Caco-2 (cell line): ENCODE data around the gene VASN. TPM values are rescaled to one million over a fixed set of nuclear protein-coding genes. Genes with fewer than 3 reads are reported as not detected.

ENCODE experiments used
- BruUV-seq: library from RNA; stranded (reverse); fragments of 400-500 nt; replicated peaks from 2 replicates; lab custom pipeline; 2021; lab: Mats Ljungman, UMichigan
- CTCF ChIA-PET: fragments of 300-600 bp; sonication (Branson Sonifier 250); formaldehyde crosslinking; loops from one replicate; lab custom pipeline; 2022; ENCODE audit warnings: antibody characterized with exemption; lab: Charles Lee
- POLR2A ChIA-PET: fragments of 300-600 bp; sonication (Branson Sonifier 250); formaldehyde crosslinking; loops from one replicate; lab custom pipeline; 2022; ENCODE audit warnings: antibody characterized with exemption; lab: Charles Lee
- DNase-seq, 2 experiments: peaks; one replicate each; pipeline versions ENCODE4 v3.0.0 to v3.0.0-alpha.2; 2020 to 2022
- H3K27me3 ChIP-seq: replicated peaks from 2 replicates; pipeline ENCODE4 v1.6.0; 2011; ENCODE audit warnings: low read length; ENCODE audit not compliant: control insufficient read depth, insufficient read depth
- H3K36me3 ChIP-seq: 2 replicates; pipeline ENCODE4 v1.5.1; 2011; ENCODE audit warnings: low read length; ENCODE audit not compliant: control insufficient read depth, insufficient read depth
- H3K4me1 ChIP-seq: fragments of 250-450 bp; sonication (Bioruptor Pico); 2 replicates; pipeline ENCODE4 v1.5.1; 2020; ENCODE audit warnings: mild to moderate bottlenecking
- H3K4me3 ChIP-seq: 2 replicates; pipeline ENCODE4 v1.5.1; 2011; ENCODE audit warnings: low read depth, mild to moderate bottlenecking, control low read depth, low read length
- H3K9me3 ChIP-seq: fragments of 250-450 bp; sonication (Bioruptor Pico); 2 replicates; pipeline ENCODE4 v1.5.1; 2020; ENCODE audit warnings: mild to moderate bottlenecking, moderate library complexity
- H3K27ac Mint-ChIP-seq: one replicate; pipeline ENCODE4 v1.8.0; 2022; ENCODE audit warnings: mixed read lengths; ENCODE audit not compliant: unreplicated experiment
- H3K27me3 Mint-ChIP-seq: one replicate; pipeline ENCODE4 v1.8.0; 2022; ENCODE audit warnings: mixed read lengths; ENCODE audit not compliant: insufficient read depth, unreplicated experiment
- H3K36me3 Mint-ChIP-seq: one replicate; pipeline ENCODE4 v1.8.0; 2022; ENCODE audit warnings: mild to moderate bottlenecking, mixed read lengths; ENCODE audit not compliant: insufficient read depth, unreplicated experiment
- H3K4me1 Mint-ChIP-seq: one replicate; pipeline ENCODE4 v1.8.0; 2022; ENCODE audit warnings: low read depth, mixed read lengths; ENCODE audit not compliant: unreplicated experiment
- H3K4me3 Mint-ChIP-seq: one replicate; pipeline ENCODE4 v1.8.0; 2022; ENCODE audit warnings: mild to moderate bottlenecking, moderate library complexity, mixed read lengths; ENCODE audit not compliant: unreplicated experiment
- H3K9me3 Mint-ChIP-seq: one replicate; pipeline ENCODE4 v1.8.0; 2022; ENCODE audit warnings: mixed read lengths; ENCODE audit not compliant: unreplicated experiment
- CTCF ChIP-seq, 2 experiments: fragments of 200-600 bp in 1 of 2; IDR thresholded peaks; 1 replicate in 1 of 2; 2 replicates in 1 of 2; pipeline versions ENCODE4 v1.5.1 to v1.8.0; 2011 to 2022; ENCODE audit warnings: antibody characterized with exemption in 1 of 2, control low read depth in 1 of 2, inconsistent platforms in 1 of 2, low read depth in 1 of 2, low read length in 1 of 2, mild to moderate bottlenecking in 1 of 2, moderate library complexity in 1 of 2; ENCODE audit not compliant: insufficient read depth in 1 of 2, severe bottlenecking in 1 of 2, unreplicated experiment in 1 of 2
- intact Hi-C: fragments of 100-400 bp; cut with micrococcal nuclease; formaldehyde crosslinking; loops from one replicate; pipeline ENCODE4 v1.10.0; 2022; ENCODE audit not compliant: unreplicated experiment
- total RNA-seq: library from RNA; stranded (reverse); gene quantifications from 2 replicates; pipeline ENCODE4 v1.2.3, GENCODE V29; 2022

VASN gene
- total RNA-seq, 1 experiment from 2014 or later: 2.7 TPM

GRCh38 chr16:4328782-4329775, 42.6 kb upstream of the VASN start:
- ChIA-PET POLR2A (no interaction called here), CTCF (interaction anchor here (1.3 to 1.8 kb wide), 2 partner anchors 67 to 75 kb away, joined by 3 to 11 read pairs; no protein-coding TSS in a partner anchor)
- no peaks in the 10 kb centered on the region; the same call in 1 of the 2 replicates for H3K36me3 ChIP-seq
- intact Hi-C loops: no loop called here
- no peak overlapping the region for H3K4me3 Mint-ChIP-seq
- DNase-seq: no peak
- H3K27me3 ChIP-seq: no peaks in the 10 kb centered on the region
- no peaks in the 10 kb centered on the region for H3K4me1 ChIP-seq
- BruUV-seq: no TSS peak
- H3K4me1 Mint-ChIP-seq: no peaks in the 10 kb centered on the region
- H3K9me3 Mint-ChIP-seq: no peaks in the 10 kb centered on the region
- no peaks in the 10 kb centered on the region for H3K27me3 Mint-ChIP-seq
- TF ChIP-seq CTCF (IDR thresholded peaks at IDR 0.05; ENCODE audit: insufficient read depth in 1 of 2, low read depth in 1 of 2, low read length in 1 of 2, severe bottlenecking in 1 of 2, unreplicated experiment in 1 of 2): no peak
- no peaks in the 10 kb centered on the region for H3K9me3 ChIP-seq
- no peaks in the 10 kb centered on the region for H3K36me3 Mint-ChIP-seq
- H3K27ac Mint-ChIP-seq: no peak overlapping the region
- H3K4me3 ChIP-seq: no peak overlapping the region

GRCh38 chr16:4330277-4330874, 41.3 kb upstream of the VASN start:
- Mint-ChIP-seq H3K27ac (no peak overlapping the region), H3K9me3 (no peaks in the 10 kb centered on the region), H3K4me3 (no peak overlapping the region), H3K36me3 (no peaks in the 10 kb centered on the region), H3K27me3 (no peaks in the 10 kb centered on the region), H3K4me1 (no peaks in the 10 kb centered on the region)
- POLR2A ChIA-PET: interaction anchor here (0.5 kb wide), 2 partner anchors 53 to 76 kb away, joined by 3 read pairs; no protein-coding TSS in a partner anchor
- no peak overlapping the region for H3K4me3 ChIP-seq
- H3K4me1 ChIP-seq: no peaks in the 10 kb centered on the region
- no peaks in the 10 kb centered on the region for H3K9me3 ChIP-seq
- intact Hi-C loops: loop anchor here (1.0 to 5.0 kb wide), 5 partner anchors 16 to 130 kb away; partner anchors contain the start of gene TFAP4
- no peaks in the 10 kb centered on the region for H3K27me3 ChIP-seq
- CTCF ChIA-PET: interaction anchor here (0.6 to 1.8 kb wide), 10 partner anchors 15 to 642 kb away, joined by 3 to 11 read pairs (median 4); no protein-coding TSS in a partner anchor
- BruUV-seq: no TSS peak
- TF ChIP-seq CTCF (IDR thresholded peaks at IDR 0.05; ENCODE audit: insufficient read depth in 1 of 2, low read depth in 1 of 2, low read length in 1 of 2, severe bottlenecking in 1 of 2, unreplicated experiment in 1 of 2): peak; percentile 84 to 97
- peaks cover 1% of the 10 kb centered on the region; the same call in 1 of the 2 replicates for H3K36me3 ChIP-seq
- DNase-seq: peak; percentile 65 to 88

- Mint-ChIP-seq H3K27ac (no peak overlapping the region), H3K4me1 (no peaks in the 10 kb centered on the region), H3K27me3 (no peaks in the 10 kb centered on the region), H3K4me3 (no peak overlapping the region), H3K9me3 (no peaks in the 10 kb centered on the region), H3K36me3 (peaks cover 1% of the 10 kb centered on the region)
- ChIA-PET CTCF (interaction anchor here (0.7 to 1.8 kb wide), 4 partner anchors 14 to 132 kb away, joined by 3 to 5 read pairs (median 3); no protein-coding TSS in a partner anchor), POLR2A (no interaction called here)
- Histone ChIP-seq H3K36me3 (peaks cover 1% of the 10 kb centered on the region; the same call in 1 of the 2 replicates), H3K27me3 (no peaks in the 10 kb centered on the region), H3K4me3 (no peak overlapping the region), H3K9me3 (no peaks in the 10 kb centered on the region), H3K4me1 (no peaks in the 10 kb centered on the region)
- BruUV-seq: no TSS peak
- no peak for DNase-seq
- intact Hi-C loops: loop anchor here (5.0 kb wide), 1 partner anchor 60 kb away; the partner anchor contains the start of gene TFAP4
- no peak for TF ChIP-seq CTCF (IDR thresholded peaks at IDR 0.05; ENCODE audit: insufficient read depth in 1 of 2, low read depth in 1 of 2, low read length in 1 of 2, severe bottlenecking in 1 of 2, unreplicated experiment in 1 of 2)
Observed at GRCh38 chr16:4332083-4332482, 39.6 kb upstream of the VASN start.
